Activated CD8-positive, alpha-beta memory T cell treated with anti-CD3 and anti-CD28 coated beads for 24 hours (primary cell): Measurements from ENCODE around the gene DGKB.

ENCODE experiments used
- DNase-seq: peaks from one replicate; pipeline ENCODE4 v3.0.0-alpha.2; 2020

DGKB gene

DNA sequence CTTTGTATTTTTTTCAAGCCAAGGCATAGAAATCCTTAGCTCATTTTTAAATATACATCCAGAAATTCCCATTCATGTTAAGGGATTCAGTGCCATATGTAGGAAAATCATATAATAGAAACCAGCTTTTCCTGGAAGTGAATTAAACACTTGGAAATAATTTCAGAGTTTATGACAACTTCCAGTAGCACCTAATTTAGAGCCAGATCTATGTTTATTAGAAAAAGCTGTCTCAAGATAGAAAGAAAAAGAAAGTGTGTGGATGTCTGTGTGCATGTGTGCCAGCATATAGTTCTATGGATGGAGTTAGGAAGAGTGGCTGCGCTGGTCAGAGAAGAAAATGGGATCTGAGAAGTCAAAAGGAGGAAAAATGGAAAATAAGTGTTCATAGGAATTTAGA, 225.7 kb downstream of the DGKB start:
- DNase-seq = no peak

DNA sequence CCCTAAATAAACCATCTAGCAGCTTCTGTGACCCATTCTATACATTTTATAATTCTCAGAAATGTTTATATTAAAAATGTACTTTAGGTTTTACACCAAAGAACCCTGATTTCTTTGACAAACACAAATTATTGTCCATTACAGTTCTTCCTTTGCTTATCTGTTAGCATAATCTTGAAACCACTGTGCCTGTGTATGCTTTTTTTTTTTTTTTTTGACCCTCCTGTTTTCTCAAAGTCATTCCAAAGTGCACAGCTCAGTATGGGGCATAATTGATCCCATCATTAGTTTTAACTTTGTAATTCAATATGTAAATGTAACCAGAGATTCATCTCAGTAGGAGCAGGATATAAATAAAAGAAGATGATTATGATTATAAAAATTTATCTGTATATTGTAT, 229.3 kb downstream of the DGKB start:
- DNase-seq = no peak

DNA sequence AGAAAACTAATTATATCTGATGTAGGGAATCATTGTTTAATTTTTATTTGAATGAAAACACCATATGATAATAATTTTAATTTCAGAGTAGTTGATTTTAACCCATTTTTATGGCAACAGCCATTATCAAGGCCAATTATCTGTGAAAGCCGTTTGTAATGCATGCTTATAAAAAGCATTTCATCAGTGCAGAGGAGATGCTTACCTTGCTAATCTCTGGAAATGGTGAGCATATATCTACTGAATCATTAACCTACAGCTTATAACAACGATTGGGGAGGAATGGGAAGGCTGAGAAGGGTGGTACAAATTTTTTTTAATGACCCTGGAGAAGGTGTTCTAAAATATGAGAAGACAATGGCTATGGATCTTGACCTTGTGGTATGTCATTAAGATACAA, 235.6 kb downstream of the DGKB start:
- no peak for DNase-seq

DNA sequence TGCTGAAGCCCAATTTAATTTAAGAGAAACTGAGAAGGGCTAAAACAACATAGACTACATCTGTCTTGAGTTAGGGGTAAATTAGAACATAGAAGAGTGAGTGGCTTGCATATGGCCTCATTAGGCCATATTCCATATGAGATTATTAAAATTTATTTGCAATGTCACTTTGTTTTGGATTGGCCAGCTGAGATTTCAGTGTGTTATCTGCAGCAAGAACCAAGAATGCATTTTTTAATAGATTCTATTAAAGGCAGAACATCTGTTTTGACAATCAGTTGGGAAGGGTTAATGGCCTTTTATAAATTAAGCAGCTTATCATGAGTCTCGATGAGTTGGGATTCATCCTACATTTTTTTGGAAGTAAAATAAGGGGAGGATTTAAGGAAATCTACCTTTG, 236.2 kb downstream of the DGKB start:
- no peak for DNase-seq

DNA sequence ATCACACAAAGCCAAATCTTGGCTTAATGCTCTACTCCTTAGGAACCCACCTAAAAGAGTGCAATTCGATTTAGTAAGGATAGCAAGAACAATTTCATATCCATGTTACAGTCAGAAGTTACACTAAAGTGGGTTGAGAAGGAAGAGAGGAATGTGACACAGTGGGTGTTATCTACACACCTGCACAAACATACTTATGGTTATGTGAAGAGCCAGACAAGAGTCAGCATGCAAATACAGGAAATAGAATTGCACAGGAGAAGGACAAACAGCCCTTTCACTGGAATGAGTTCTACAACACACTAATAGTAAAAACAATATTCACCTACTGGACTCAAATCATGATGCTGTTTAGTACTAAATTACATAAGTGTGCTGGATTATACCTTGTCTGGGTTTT, 262.8 kb downstream of the DGKB start:
- DNase-seq = no peak

DNA sequence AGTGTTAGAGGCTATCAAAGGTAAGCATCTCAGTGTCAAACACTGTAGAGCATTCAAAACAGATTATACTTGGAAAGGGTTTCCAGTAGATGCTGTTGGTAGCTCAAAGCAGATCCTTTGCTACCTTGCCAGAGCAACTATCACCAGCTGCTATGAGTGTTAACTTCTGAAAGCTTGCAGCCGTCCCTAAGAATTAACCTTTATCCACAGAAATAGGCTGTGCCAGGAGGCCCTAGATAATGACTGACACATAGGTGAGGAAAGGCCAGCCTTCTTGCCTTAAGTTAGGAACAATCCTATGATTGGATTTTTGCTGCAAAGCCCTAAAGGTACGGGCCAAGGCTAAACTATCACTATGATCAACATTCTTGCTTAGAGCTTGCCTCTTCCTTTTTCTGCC, 263.2 kb downstream of the DGKB start:
- no peak for DNase-seq

DNA sequence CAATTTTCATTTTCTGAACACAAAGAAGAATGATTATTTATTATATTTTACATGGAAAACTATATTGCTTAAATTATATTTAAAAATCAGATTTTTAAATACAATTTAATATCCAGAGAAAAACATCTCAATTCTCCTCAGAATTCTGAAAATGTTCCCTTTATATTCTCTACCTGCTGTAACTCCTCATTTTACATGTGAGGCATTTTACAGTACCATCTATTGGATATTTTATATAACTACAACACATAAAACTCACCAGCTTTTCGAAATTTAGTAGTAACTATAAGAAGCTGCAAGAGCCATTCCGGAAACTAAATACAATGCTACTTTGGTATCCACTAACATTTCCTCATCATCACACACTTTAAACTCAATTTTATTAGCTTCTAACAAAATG, 264.6 kb downstream of the DGKB start:
- no peak for DNase-seq

DNA sequence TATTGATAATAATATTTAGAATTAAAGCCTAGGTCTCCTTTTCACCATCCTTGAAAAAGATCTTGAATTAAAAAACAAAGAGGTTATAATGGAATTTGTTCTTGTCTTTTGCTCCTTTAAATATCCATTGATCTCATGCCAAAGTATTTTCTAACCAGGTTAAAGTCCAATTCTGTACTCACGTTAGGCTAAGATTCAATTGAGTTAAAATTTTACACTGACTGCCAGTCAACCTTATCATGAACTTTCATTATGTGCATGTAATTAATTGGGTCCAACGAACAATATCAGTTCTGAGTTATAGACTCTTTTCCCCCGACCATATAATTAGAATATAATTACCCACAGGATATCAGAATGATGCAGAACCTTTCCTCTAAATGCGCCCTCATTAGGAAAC, 266.6 kb downstream of the DGKB start:
- no peak for DNase-seq

DNA sequence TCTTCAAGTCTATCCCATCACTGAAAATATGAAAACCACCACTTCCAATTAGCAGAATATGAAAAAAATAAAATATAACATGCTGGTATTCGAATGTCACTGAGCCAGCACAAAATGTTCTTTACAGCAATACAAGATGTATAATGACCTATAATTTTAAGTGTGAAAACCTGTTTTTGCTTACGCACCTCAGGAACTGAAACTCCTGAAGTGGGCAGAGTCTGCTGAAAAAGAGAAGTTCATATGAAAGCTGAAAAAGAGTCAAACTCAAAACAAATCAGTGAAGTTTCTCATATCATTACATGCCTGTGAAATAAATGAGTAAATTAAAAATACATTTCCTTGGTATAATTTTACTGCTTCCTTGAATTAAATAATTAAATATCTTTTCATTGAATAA, 272.5 kb downstream of the DGKB start:
- DNase-seq = no peak

DNA sequence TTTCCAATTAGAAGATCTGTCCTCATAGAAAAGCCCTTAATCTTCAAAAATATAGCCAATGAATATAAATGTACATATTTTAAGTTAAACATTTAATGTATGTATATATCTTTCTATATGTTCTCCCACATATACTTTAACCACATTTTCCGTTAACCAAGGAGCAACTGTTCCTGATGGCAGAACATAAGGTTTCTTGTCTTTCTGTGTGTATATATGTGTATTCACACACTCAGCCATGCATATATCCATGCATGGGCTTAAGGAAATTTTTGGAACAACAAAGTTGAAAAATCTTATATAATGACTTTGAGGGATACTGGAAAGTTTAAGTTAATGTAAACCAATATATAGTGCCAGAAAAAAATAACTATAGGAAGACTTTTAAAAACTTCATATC, 274.0 kb downstream of the DGKB start:
- no peak for DNase-seq

DNA sequence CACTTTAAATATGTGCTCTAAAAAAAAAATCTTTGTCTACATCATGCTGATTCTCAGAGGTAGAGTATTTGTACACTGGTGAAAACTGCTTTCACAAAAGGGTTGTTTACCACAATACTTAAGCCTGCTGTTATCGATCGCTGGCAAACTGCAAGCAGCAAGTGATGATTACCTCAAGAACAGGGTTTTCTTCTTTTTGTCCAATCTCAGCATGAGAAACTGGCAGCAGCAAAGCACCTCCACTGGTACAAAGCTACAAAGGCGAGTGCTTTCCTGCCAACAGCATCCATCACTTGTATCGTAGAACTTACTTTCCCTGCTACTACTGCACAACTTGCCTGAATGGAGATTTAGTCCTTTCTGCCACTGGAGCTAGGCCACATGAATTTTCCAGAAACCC, 276.5 kb downstream of the DGKB start:
- DNase-seq = no peak

DNA sequence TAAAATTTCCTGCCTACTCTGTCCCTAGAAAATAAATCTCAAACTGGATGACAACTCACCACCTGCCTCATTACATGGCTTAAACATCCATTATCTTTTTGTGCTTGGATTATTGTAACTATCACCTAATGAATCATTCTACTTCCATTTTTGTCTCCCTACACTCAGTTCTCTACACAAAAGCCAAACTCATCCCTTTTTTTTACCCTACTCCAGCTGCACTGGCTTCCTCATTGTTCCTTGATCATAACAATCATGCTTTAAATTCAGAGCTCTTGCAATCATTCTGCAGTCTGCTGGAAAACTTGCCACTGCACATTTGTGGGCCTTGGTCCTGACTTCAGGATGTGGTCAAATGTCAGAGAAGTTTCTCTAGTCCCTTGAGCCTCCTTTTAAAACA, 280.0 kb downstream of the DGKB start:
- DNase-seq = no peak

DNA sequence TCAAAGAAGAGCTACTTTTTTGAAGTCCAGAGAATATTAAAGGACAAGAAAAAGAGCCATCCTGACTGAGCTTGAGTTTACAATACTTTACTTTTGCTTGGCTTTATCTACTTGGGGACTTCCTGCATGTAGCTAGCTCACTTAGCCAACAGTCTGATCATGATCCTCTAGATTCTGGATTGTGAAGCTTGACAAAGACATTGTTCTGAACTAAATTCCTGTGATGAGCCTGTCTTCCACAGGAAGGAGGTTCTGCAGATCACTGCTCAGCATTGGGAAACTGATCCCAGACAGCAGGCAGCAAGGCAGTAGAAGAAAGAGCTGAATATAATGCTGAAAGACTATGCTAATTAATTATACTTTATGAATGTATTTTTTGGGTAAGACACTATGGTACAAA, 296.4 kb downstream of the DGKB start:
- no peak for DNase-seq

DNA sequence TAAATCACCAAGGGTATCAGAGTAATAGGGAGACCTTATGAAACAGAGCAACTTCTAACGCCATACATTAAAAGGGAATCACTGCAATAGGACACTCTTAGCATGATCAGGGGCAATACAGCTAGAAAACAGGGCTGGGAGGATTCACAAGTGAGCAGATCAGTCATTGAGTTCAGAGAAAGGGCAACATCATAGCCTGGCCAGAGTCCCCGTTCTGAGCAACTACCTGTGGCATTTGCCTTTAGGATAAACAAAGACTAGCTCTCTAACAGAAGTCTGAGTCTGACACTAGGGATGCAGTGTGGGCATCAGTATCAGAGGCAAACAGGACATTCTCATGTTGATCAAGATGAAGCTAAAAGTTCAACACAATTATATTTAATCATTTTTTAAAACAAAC, 297.9 kb downstream of the DGKB start:
- DNase-seq = no peak

DNA sequence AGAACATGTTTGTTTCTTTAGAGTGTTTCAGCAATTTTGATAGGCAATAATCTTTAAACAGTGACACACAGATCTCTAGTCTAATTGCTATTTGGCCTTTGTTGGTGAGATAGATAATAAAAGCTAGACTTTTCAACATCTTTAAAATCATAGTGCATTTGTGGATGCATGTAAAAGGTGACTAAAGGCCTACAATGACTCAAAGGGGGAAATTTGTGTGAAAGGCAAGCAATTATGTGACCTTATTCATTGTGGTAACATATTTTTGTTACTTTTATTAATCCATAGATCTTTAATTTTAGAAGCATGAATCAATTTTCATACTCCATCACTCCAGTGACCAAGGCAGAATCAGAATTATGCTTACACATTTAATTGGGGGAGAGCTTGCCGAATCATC, 299.7 kb downstream of the DGKB start:
- DNase-seq = no peak

DNA sequence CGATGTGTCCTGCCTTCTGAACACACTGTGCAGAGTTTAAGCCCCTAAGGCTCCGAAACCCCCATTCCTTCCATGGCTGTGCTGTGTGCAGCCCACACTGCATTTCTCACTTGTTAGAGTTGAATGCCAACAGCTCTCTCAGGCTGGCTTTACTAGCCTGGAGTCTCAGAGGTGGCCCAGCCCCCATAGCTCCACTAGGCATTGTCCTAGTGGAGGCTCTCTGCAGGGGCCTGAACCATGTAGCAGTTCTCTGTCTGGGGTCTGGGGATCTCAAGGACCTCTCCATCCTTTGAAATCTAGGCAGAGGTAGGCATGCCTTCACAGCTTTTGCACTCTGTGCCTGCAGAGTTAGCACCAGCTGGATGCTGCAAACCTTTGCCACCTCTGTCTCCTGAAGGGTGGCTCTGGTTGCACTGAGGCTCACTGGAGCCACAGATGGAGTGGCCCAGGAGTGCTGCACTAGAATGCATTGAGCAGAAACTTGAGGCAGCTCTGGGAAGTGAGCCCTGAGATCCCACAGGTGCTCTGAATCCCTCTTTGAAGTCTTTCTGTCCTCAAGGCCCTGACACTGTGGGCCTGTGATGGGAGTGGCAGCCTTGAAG, 301.7 kb downstream of the DGKB start:
- DNase-seq = no peak

DNA sequence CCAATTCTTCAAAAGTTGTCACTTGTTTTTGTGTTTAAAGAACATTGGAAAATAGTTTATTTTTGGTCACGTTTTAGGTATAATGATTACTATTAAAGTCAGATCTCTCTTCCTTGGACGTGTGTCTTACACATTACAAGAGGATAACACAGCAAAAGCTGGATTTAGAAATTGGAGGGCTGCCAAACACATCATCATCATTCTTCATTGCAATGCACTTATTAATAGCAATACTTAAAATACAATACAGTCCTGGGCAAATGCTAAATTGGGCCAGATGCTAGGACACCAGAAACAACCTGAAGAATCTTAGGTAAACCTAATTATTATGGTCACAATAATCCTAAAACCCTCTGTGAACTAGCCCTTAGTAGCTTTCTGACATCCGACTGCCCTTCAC, 303.6 kb downstream of the DGKB start:
- no peak for DNase-seq

DNA sequence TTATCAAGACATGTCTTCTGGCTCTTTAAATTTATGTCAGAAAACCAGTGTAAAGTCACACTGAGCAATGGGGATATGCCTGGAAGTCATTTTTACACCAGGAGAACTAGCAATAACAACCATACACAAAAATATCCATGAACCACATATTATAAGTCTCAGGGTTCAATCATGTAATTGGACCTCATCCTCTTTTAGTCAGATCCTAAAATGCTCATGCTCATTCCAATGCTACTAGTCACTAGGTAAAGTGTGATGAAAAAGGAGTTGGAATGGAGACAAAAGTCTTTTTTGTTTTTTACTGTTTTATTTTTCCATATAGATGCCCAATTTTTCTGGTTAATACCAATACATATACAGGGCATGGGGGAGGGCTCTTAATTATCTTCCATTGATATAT, 306.1 kb downstream of the DGKB start:
- no peak for DNase-seq

DNA sequence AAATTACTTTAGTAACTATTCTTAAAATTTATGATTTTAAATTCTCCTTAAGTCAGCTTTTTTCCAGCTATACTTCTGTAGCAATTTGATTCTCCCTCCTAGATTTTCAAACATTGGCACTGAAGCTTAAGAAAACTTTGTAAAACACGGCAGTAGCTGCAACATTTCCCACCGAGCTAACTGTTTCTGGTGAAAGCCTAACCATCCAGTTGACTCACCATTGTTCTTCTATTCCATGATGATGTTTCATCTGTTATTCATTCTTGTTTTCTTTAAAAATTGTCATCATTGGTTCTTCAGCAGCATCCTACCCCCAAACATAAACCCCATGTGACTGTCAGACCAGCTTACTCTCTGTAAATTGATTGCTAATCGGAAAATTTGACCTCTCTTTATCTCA, 312.3 kb downstream of the DGKB start:
- DNase-seq = no peak

DNA sequence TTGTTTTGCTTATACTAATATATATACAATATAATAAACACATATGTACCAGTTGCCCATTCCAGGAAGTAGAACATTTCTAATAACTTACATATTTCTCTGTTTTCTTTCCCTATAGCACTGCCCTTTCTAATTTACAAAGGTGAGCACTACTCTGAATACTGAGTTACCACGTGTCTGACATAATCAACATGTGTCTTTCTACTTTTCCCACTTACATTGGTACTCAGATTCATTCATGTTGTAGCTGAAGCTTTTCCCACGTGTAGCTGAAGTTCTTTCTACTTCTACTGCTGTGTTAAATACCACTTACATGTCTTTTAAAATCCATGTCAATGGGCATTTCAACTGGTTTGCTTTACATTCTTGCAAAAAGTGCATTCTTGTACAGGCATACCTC, 317.3 kb downstream of the DGKB start:
- no peak for DNase-seq

DNA sequence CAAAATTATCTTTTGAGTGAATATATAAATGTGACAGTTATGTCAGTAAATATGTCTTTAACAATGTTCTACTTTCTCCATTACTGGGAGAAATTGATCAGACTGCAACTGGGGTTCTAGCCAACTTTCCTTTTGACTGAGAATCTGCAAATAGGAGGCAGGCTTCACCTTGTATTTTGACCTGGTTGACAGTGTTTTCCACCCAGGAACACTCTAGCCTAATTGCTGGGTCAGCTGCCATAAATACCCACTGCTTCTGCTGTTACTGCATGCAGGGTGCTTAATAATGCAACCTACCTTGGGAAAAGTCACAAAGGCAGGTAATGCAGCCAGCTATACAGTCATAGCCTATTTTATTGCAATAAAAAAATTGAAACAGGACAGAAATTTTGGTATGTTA, 319.0 kb downstream of the DGKB start:
- DNase-seq = no peak

DNA sequence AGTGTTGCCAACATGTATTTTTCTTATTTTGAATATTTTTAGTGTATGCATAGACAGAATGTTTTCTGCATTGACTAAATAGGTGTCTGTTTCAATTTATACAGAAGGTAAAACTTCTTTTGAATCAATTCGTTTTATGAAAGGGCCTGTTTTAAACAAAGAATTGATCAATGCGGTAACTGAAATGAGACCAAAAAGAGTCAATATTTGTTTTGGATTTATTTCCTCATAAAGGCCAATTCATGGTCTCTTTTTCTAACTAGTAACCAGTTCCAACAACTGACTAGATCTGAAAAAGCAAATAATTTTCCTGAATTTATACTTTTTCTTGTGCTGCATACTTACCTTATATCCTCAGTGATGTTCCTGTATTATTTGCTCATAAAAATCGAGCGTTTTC, 320.5 kb downstream of the DGKB start:
- no peak for DNase-seq

DNA sequence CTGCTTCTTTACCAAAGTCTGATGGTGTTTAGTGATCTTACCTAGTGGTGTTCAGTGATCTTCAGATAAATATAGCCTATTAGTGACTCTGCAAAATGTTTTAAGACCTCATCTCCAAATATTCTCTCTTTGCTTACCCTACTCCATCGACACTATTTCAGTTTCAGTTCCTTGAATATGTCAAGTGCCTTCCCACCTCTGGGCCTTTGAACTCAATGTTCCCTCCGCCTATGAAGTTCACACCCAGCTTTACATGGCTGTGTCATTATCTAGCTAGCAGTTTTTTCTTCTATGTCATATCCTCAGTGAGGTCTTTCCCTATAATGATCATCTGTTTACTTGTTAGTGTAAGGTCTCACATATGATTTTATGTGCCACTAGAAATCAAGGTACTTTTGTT, 322.6 kb downstream of the DGKB start:
- no peak for DNase-seq

DNA sequence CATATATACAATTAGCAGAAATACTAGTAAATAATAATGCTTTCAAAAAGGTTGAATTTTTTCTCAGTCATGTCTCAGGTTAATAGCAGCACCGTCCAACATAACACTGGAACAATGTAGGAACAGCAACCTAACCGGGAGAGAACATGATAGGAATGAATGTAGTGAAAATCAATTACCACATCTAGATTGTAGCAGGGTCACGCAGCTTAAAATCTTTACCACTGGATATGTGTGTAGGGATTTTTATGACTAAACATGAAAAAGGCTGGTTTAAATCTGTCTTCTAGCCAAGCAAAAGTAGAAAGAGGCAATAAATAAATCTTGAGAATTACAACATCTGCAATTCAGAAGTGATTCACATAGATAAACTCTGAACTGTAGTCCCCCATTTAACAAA, 326.0 kb downstream of the DGKB start:
- no peak for DNase-seq

DNA sequence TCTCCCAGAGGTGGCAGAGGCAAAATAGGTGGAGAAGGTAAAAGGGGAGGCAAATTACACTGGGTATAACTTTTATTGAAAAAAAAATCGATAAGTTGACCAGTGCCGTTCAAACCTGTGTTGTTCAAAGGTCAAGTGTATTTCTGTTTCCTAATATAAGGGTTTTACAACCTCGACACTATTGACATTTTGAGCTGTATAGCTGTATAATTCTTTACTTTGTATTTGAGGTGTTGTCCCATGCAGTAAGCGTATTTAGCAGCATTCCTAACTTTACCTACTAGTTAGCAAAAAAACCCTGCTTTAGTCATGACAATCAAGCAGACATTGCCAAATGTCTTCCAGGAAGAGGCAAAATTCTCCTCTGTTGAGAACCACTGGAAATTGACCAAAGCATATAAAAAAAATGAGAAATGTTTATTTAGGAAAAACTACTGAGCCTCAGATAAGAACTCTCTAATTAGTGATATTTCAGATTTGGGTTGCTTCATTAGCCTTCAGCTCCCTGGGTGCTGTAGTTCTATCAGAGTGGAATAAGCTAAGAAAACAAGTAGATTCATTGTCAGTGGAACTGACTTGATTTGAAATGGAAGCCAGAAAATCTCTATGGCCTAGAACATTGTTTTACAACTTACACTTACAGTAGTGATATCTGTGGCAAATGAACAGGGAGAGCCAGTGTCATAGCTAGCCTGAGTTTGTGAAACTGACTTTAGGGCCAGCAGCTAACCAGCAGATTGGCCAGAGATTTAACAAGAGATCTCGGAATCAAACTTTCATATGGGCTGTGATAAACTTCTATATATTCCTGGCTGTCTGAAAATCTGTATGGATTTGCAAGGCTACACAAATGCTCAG, 331.6 kb downstream of the DGKB start:
- no peak for DNase-seq
